Measurements from ENCODE around the gene ADORA3. TPM values are rescaled to one million over a fixed set of nuclear protein-coding genes. Genes with fewer than 3 reads are reported as not detected.

The ADORA3 gene
- total RNA-seq, 4 donors from 2014 or later: 11.5 to 51.3 (median 23.3) TPM

DNA sequence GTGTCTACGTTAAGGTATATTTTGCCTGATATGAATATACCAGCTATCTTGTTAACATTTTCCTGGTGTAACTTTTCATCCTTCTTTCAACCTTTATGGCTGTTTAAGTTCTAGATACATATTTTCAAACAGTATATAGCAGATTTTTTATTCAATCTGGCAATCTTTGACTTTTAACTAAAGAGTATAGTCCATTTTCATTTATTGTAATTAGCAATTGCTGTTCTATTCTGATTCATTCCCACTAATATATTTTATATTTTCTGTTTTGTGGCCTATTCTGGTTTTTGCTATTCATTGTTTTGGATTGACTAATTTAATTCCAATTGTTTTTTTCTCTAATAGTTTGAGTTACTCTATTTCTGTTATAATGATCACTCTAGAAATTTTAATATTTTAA, 37.0 kb downstream of the ADORA3 start:
- TF ChIP-seq, protein P1, sequence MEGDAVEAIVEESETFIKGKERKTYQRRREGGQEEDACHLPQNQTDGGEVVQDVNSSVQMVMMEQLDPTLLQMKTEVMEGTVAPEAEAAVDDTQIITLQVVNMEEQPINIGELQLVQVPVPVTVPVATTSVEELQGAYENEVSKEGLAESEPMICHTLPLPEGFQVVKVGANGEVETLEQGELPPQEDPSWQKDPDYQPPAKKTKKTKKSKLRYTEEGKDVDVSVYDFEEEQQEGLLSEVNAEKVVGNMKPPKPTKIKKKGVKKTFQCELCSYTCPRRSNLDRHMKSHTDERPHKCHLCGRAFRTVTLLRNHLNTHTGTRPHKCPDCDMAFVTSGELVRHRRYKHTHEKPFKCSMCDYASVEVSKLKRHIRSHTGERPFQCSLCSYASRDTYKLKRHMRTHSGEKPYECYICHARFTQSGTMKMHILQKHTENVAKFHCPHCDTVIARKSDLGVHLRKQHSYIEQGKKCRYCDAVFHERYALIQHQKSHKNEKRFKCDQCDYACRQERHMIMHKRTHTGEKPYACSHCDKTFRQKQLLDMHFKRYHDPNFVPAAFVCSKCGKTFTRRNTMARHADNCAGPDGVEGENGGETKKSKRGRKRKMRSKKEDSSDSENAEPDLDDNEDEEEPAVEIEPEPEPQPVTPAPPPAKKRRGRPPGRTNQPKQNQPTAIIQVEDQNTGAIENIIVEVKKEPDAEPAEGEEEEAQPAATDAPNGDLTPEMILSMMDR (IDR thresholded peaks at IDR 0.05; ENCODE audit: low read depth): no peak

DNA sequence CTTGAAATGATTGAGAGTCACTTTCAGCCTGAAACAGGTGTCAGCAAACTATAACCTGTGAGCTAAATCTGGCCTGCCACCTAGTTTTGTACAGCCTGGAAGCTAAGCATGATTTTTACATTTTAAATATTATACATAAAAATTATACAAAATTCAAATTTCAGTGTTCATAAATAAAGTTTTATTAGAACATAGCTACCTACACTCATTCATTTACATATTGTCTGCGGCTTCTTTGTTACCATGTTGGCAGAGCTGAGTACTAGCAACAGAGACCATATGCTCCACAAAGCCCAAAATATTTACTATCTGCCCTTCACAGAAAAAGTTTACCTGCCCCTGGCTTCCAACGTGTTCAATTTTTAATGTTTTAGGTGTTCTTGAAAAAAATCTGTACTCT, 37.7 kb downstream of the ADORA3 start:
- TF ChIP-seq, protein P1 (IDR thresholded peaks at IDR 0.05; ENCODE audit: low read depth): no peak

DNA sequence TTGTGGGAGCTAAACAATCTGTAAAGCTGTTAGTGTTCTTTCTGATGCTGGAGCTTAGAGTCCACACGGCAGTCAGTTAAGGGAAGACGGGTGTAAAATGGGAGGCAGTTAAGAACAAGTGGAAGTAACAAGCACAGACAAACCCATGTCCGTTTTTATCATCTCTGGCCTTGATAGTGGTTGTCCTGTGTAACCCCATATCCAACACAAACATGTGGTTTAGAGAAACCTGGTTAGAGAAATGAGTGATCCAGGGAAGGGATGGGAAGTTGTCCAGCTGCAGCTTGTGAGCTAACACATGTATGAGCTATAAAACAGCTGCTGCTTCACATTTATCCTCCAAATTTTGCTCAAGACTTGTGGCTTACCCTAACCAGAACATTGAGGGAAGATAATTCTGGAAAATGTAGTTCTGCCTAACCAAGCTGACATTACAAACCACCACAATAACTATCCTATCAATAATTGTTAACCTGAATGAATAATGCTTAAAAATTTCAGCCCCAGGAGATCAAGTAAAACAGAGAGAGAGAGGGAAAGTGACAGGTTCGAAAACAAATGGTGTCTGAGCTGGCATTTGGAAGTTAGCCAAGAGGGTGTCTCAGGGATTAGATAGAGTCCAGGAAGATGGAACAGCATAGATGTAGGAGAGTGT, 40.3 kb downstream of the ADORA3 start:
- TF ChIP-seq, protein P1 (IDR thresholded peaks at IDR 0.05; ENCODE audit: low read depth): no peak

DNA sequence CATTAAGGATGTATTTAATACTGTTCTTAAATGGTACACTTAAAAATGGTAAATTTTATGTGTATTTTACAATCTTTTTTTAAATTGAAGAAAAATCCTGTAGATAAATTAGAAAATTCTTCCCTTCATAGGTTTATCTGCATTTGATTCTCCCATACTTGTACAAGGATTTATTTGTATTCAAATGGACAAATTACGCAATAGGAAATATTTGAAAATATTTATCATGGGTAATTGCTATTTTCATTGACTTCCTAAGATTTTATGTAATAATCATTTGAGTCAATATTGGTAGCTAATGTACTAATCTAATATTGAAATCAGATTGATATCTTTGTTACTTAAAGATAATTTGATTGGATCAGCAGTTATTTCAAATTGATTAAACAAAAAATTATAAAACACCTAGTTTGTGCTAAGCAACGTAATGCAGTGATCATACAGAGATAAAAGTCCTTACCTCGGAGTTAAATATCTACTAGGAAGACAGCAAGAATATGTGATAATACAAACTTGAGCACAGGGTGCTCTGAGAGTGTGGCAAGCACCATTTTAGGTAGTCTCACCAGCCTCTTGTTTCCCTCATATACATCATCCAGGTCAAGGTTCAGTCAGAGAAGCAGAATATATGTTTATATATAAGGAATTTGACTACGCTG, 40.9 kb downstream of the ADORA3 start:
- TF ChIP-seq, protein P1 (IDR thresholded peaks at IDR 0.05; ENCODE audit: low read depth): no peak

DNA sequence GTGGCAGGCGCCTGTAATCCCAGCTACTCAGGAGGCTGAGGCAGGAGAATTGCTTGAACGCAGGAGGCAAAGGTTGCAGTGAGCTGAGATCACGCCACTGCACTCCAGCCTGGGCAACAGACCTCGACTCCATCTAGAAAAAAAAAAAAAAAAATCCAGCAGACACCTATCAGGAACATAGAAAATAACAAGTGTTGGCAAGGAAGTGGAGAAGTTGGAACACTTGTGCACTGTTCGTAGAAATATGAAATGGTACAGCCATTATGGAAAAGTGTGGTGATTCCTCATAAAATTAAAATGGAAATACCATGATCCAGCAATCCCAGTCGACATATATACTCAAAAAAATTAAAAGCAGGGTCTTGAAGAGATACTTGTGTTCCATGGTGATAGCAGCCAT, 41.7 kb downstream of the ADORA3 start:
- TF ChIP-seq, protein P1 (IDR thresholded peaks at IDR 0.05; ENCODE audit: low read depth): no peak

DNA sequence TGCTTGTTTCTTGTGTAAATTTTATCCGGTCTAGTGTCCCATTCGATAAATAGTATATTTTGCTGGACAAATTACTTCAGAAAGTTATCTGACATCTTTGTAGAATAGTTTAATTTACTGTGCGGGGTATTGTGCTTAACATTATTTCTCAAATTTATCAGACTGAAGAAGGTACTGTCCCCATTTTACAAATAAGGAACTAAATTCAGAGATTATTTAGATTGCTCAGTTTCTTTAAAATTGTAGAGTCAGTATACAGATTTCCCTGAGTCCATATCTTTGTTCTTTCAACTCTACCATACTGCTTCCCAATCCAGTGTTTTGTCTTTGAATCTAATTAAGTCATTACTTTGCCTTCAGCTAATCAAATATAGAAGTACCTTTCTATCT, 47.8 kb downstream of the ADORA3 start:
- TF ChIP-seq, protein P1 (IDR thresholded peaks at IDR 0.05; ENCODE audit: low read depth): no peak

DNA sequence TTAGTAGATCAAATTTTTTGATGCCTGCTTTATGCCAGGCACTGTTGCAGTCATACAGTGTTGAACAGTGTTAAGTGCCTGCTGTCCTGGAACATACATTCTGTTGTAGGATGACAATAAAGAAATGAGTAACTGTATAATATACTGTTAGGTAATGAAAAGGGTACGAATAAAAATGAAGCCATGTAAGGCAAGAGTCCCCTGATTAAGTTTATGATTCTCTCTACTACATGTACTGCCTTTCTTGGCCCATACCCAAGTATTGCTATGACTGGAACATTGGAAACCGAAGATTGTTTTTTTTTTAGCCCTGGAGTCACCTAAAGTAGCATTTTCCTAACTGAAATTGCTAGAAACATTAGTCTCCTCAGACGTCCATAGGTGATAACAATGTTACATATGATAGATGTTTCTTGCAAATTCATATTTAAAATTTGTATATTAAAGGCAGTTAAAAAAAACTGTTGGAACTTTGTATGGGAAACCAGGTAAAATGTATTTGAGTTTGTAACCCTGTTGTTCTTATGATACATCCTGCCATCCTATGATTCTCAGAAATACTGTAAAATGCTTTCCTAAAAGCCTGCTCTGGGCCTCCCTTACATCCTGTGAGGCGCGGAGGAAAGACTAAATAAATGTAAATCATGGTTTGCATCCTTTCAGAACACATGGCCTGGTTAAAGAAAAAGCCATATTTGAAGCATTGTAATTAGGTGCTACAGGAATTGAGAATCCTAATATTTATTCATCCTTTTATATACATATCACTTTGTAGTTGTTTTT, 48.4 kb downstream of the ADORA3 start:
- TF ChIP-seq, protein P1 (IDR thresholded peaks at IDR 0.05; ENCODE audit: low read depth): no peak

Data from subcutaneous adipose tissue (tissue), 4 donors.